MCF 10A (cell line): ENCODE measurements around the gene PRRC2B. TPM values are rescaled to one million over a fixed set of nuclear protein-coding genes. Genes with fewer than 3 reads are reported as not detected.
"Not testable (repeated sequence)": the region's sequence is repeated elsewhere in the genome, so short reads cannot be mapped to it uniquely, and the experiment has no call there.

ENCODE experiments used
- BruUV-seq: library from RNA; stranded (reverse); fragments of 400-500 nt; replicated peaks from 2 replicates; lab custom pipeline; 2021; lab: Mats Ljungman, UMichigan
- CTCF ChIA-PET: fragments of 300-600 bp; sonication (Branson Sonifier 250); formaldehyde crosslinking; extraction: SDS; loops from one replicate; lab custom pipeline; 2021; ENCODE audit warnings: antibody characterized with exemption, inconsistent platforms; lab: Yijun Ruan, JAX
- POLR2A ChIA-PET: fragments of 300-600, 350-650 bp; sonication (Branson Sonifier 250); formaldehyde crosslinking; extraction: SDS; loops from one replicate; lab custom pipeline; 2020; ENCODE audit warnings: antibody characterized with exemption, inconsistent platforms; lab: Yijun Ruan, JAX
- DNase-seq: peaks from one replicate; pipeline ENCODE4 v3.0.0-alpha.2; 2018; ENCODE audit not compliant: unreplicated experiment
- H3K27ac Mint-ChIP-seq: one replicate; pipeline ENCODE4 v1.8.0; 2022; ENCODE audit warnings: mild to moderate bottlenecking, low read depth, mixed read lengths; ENCODE audit not compliant: unreplicated experiment
- H3K27me3 Mint-ChIP-seq: one replicate; pipeline ENCODE4 v1.8.0; 2022; ENCODE audit warnings: mixed read lengths; ENCODE audit not compliant: insufficient read depth, unreplicated experiment
- H3K36me3 Mint-ChIP-seq: one replicate; pipeline ENCODE4 v1.8.0; 2022; ENCODE audit warnings: mild to moderate bottlenecking, moderate library complexity, mixed read lengths; ENCODE audit not compliant: insufficient read depth, unreplicated experiment
- H3K4me1 Mint-ChIP-seq: one replicate; pipeline ENCODE4 v1.8.0; 2022; ENCODE audit warnings: mixed read lengths; ENCODE audit not compliant: insufficient read depth, unreplicated experiment
- H3K4me3 Mint-ChIP-seq: one replicate; pipeline ENCODE4 v1.8.0; 2022; ENCODE audit warnings: mild to moderate bottlenecking, moderate library complexity, mixed read lengths; ENCODE audit not compliant: unreplicated experiment
- H3K9me3 Mint-ChIP-seq: one replicate; pipeline ENCODE4 v1.8.0; 2022; ENCODE audit warnings: mixed read lengths; ENCODE audit not compliant: unreplicated experiment
- CTCF ChIP-seq: fragments of 200-600 bp; IDR thresholded peaks from one replicate; pipeline ENCODE4 v1.8.0; 2022; ENCODE audit warnings: antibody characterized with exemption, mild to moderate bottlenecking; ENCODE audit not compliant: unreplicated experiment
- intact Hi-C: fragments of 100-400 bp; cut with micrococcal nuclease; formaldehyde crosslinking; loops from 2 replicates; pipeline ENCODE4 v1.14.1; 2022
- total RNA-seq: library from RNA; stranded (reverse); gene quantifications from 2 replicates; pipeline ENCODE4 v1.2.3, GENCODE V29; 2022

Gene PRRC2B
- total RNA-seq, 1 experiment from 2014 or later = 186 TPM

GRCh38 chr9:131447600-131447999 is 53.7 kb downstream of the PRRC2B start:
- POLR2A ChIA-PET = interaction anchor here (0.6 to 1.1 kb wide), 2 partner anchors 10 to 39 kb away, joined by 4 to 5 read pairs; no protein-coding TSS in a partner anchor
- Mint-ChIP-seq H3K36me3 (peaks cover 99% of the 10 kb centered on the region), H3K27ac (no peak overlapping the region), H3K9me3 (no peaks in the 10 kb centered on the region), H3K4me3 (no peak overlapping the region), H3K27me3 (no peaks in the 10 kb centered on the region), H3K4me1 (no peaks in the 10 kb centered on the region)
- CTCF ChIA-PET = interaction anchor here (0.7 to 1.2 kb wide), 3 partner anchors 33 to 98 kb away, joined by 3 read pairs; no protein-coding TSS in a partner anchor
- no peak for DNase-seq
- BruUV-seq = no TSS peak
- no peak for TF ChIP-seq CTCF
- intact Hi-C loops = no loop called here

GRCh38 chr9:131448818-131449217 is 54.9 kb downstream of the PRRC2B start:
- Mint-ChIP-seq H3K4me3 (no peak overlapping the region), H3K9me3 (no peaks in the 10 kb centered on the region), H3K36me3 (peaks cover 96% of the 10 kb centered on the region), H3K4me1 (no peaks in the 10 kb centered on the region), H3K27me3 (no peaks in the 10 kb centered on the region), H3K27ac (no peak overlapping the region)
- POLR2A ChIA-PET = interaction anchor here (1.1 kb wide), 1 partner anchor 11 kb away, joined by 5 read pairs; no protein-coding TSS in a partner anchor
- no TSS peak for BruUV-seq
- TF ChIP-seq CTCF = no peak
- CTCF ChIA-PET = no interaction called here
- intact Hi-C loops = no loop called here
- no peak for DNase-seq

- ChIA-PET POLR2A (no interaction called here), CTCF (no interaction called here)
- BruUV-seq = no TSS peak
- no peak overlapping the region for H3K27ac Mint-ChIP-seq
- H3K36me3 Mint-ChIP-seq = peaks cover 96% of the 10 kb centered on the region
- no peaks in the 10 kb centered on the region for H3K4me1 Mint-ChIP-seq
- no peak for DNase-seq
- no peaks in the 10 kb centered on the region for H3K27me3 Mint-ChIP-seq
- intact Hi-C loops = no loop called here
- no peak overlapping the region for H3K4me3 Mint-ChIP-seq
- H3K9me3 Mint-ChIP-seq = no peaks in the 10 kb centered on the region
- no peak for TF ChIP-seq CTCF
Measured at GRCh38 chr9:131449276-131449675, 55.4 kb downstream of the PRRC2B start.

- no peaks in the 10 kb centered on the region for H3K9me3 Mint-ChIP-seq
- DNase-seq = no peak
- BruUV-seq = no TSS peak
- no peak overlapping the region for H3K27ac Mint-ChIP-seq
- ChIA-PET POLR2A (interaction anchor here (0.6 kb wide), 1 partner anchor 712 kb away, joined by 3 read pairs; no protein-coding TSS in a partner anchor), CTCF (no interaction called here)
- H3K4me3 Mint-ChIP-seq = no peak overlapping the region
- H3K27me3 Mint-ChIP-seq = no peaks in the 10 kb centered on the region
- no peaks in the 10 kb centered on the region for H3K4me1 Mint-ChIP-seq
- no peak for TF ChIP-seq CTCF
- intact Hi-C loops = no loop called here
- peaks cover 98% of the 10 kb centered on the region for H3K36me3 Mint-ChIP-seq
Measured at GRCh38 chr9:131454028-131454427, 60.1 kb downstream of the PRRC2B start.

- intact Hi-C loops, BruUV-seq, H3K9me3 Mint-ChIP-seq, POLR2A ChIA-PET, H3K4me3 Mint-ChIP-seq, H3K4me1 Mint-ChIP-seq, H3K27me3 Mint-ChIP-seq, DNase-seq, H3K27ac Mint-ChIP-seq: not testable (repeated sequence)
- CTCF ChIA-PET = interaction anchor here (0.7 kb wide), 1 partner anchor 1036 kb away, joined by 3 read pairs; no protein-coding TSS in a partner anchor
- H3K36me3 Mint-ChIP-seq = peaks cover 98% of the 10 kb centered on the region
Measured at GRCh38 chr9:131455655-131456054, 61.8 kb downstream of the PRRC2B start.
